ENCODE results near the gene TLCD3A. TPM values are rescaled to one million over a fixed set of nuclear protein-coding genes. Genes with fewer than 3 reads are reported as not detected.
"Not testable (repeated sequence)": the region's sequence is repeated elsewhere in the genome, so short reads cannot be mapped to it uniquely, and the experiment has no call there.

TLCD3A gene
- total RNA-seq, 1 donor from 2014 or later, result 25.8 TPM

- Histone ChIP-seq H3K36me3 (ENCODE audit: insufficient read depth, low read length) (peaks cover 17% of the 10 kb centered on the region), H3K4me1 (ENCODE audit: insufficient read depth, low read length) (peaks cover 4% of the 10 kb centered on the region), H3K4me3 (ENCODE audit: insufficient read depth, low read depth, low read length) (no peak overlapping the region), H3K79me2 (ENCODE audit: insufficient read depth, low read length) (peaks cover 36% of the 10 kb centered on the region), H3K9ac (ENCODE audit: low read length) (no peak overlapping the region), H3K27ac (ENCODE audit: low read depth, low read length) (no peak overlapping the region), H4K20me1 (ENCODE audit: insufficient read depth, low read length) (peaks cover 23% of the 10 kb centered on the region), H3K9me3 (ENCODE audit: insufficient read depth, low read depth, low read length) (no peaks in the 10 kb centered on the region), H3K4me2 (ENCODE audit: low read length) (no peak overlapping the region), H2AFZ (ENCODE audit: low read depth, low read length) (no peak overlapping the region), H3K27me3 (ENCODE audit: insufficient read depth, low read length) (no peaks in the 10 kb centered on the region)
- no peaks in the 10 kb centered on the region for H3K9me3 Mint-ChIP-seq (ENCODE audit: unreplicated experiment)
- TF ChIP-seq, protein P1, sequence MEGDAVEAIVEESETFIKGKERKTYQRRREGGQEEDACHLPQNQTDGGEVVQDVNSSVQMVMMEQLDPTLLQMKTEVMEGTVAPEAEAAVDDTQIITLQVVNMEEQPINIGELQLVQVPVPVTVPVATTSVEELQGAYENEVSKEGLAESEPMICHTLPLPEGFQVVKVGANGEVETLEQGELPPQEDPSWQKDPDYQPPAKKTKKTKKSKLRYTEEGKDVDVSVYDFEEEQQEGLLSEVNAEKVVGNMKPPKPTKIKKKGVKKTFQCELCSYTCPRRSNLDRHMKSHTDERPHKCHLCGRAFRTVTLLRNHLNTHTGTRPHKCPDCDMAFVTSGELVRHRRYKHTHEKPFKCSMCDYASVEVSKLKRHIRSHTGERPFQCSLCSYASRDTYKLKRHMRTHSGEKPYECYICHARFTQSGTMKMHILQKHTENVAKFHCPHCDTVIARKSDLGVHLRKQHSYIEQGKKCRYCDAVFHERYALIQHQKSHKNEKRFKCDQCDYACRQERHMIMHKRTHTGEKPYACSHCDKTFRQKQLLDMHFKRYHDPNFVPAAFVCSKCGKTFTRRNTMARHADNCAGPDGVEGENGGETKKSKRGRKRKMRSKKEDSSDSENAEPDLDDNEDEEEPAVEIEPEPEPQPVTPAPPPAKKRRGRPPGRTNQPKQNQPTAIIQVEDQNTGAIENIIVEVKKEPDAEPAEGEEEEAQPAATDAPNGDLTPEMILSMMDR (IDR thresholded peaks at IDR 0.05; ENCODE audit: insufficient read depth, low read depth, low read length), result no peak
- no peak for TF ChIP-seq EZH2 (IDR thresholded peaks at IDR 0.05; ENCODE audit: insufficient read depth, low read length)
- no peak overlapping the region for H3K27ac Mint-ChIP-seq (ENCODE audit: unreplicated experiment)
- peaks cover 19% of the 10 kb centered on the region for H3K4me1 Mint-ChIP-seq (ENCODE audit: low read depth, unreplicated experiment)
- no peak for DNase-seq (ENCODE audit: low read depth)
- H3K27me3 Mint-ChIP-seq (ENCODE audit: low read depth, unreplicated experiment), result no peaks in the 10 kb centered on the region
- H3K36me3 Mint-ChIP-seq (ENCODE audit: low read depth, unreplicated experiment), result peaks cover 11% of the 10 kb centered on the region
- no peak for FAIRE-seq
- no peak overlapping the region for H3K4me3 Mint-ChIP-seq (ENCODE audit: unreplicated experiment)
Observed at GRCh38 chr17:788551-788950, 56.2 kb downstream of the TLCD3A start.

DNA sequence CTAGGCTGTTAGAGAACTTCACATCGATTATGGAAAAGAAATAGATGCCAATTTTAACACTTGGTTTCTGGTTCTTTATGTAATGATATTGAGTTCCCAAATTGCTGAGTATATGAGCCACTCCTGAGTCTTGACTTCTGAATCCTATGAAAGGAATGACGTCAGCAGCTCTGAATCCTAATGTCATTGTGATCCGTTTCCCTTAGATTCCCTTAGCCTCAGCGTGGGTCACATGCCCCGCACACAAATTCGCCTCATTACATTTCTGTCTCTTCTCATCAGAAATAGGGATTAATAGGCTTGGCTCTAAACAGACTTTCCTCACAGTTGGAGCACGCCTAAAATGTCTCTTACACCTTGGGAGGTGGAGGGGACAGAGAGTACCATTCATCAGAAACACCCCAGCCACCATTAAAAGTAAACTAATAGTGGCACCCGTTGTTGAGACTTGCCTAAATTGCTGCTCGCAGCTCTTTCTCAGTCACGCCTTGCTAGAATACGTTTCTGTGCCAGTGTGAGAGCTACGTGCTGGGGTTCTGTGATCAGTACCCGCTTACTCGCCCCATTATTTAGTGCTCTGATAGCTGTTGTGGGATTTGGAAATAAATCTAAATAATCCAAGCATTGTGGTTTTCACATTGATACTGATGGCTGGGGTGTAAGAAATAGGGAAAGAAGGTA, 56.9 kb downstream of the TLCD3A start:
- Histone ChIP-seq H3K4me1 (ENCODE audit: insufficient read depth, low read length) (peaks cover 6% of the 10 kb centered on the region), H4K20me1 (ENCODE audit: insufficient read depth, low read length) (peaks cover 25% of the 10 kb centered on the region), H3K36me3 (ENCODE audit: insufficient read depth, low read length) (peaks cover 17% of the 10 kb centered on the region), H3K4me3 (ENCODE audit: insufficient read depth, low read depth, low read length) (no peak overlapping the region), H3K4me2 (ENCODE audit: low read length) (no peak overlapping the region), H3K9ac (ENCODE audit: low read length) (no peak overlapping the region), H3K27ac (ENCODE audit: low read depth, low read length) (no peak overlapping the region), H3K27me3 (ENCODE audit: insufficient read depth, low read length) (no peaks in the 10 kb centered on the region), H3K79me2 (ENCODE audit: insufficient read depth, low read length) (peaks cover 28% of the 10 kb centered on the region), H3K9me3 (ENCODE audit: insufficient read depth, low read depth, low read length) (no peaks in the 10 kb centered on the region), H2AFZ (ENCODE audit: low read depth, low read length) (no peak overlapping the region)
- H3K27ac Mint-ChIP-seq (ENCODE audit: unreplicated experiment), result no peak overlapping the region
- peaks cover 11% of the 10 kb centered on the region for H3K36me3 Mint-ChIP-seq (ENCODE audit: low read depth, unreplicated experiment)
- H3K4me3 Mint-ChIP-seq (ENCODE audit: unreplicated experiment), result no peak overlapping the region
- TF ChIP-seq, protein P1 (IDR thresholded peaks at IDR 0.05; ENCODE audit: insufficient read depth, low read depth, low read length), result no peak
- no peak for TF ChIP-seq EZH2 (IDR thresholded peaks at IDR 0.05; ENCODE audit: insufficient read depth, low read length)
- H3K4me1 Mint-ChIP-seq (ENCODE audit: low read depth, unreplicated experiment), result peaks cover 17% of the 10 kb centered on the region
- FAIRE-seq (no peak), DNase-seq (ENCODE audit: low read depth) (peak; percentile 14)
- no peaks in the 10 kb centered on the region for H3K27me3 Mint-ChIP-seq (ENCODE audit: low read depth, unreplicated experiment)
- H3K9me3 Mint-ChIP-seq (ENCODE audit: unreplicated experiment), result no peaks in the 10 kb centered on the region

DNA sequence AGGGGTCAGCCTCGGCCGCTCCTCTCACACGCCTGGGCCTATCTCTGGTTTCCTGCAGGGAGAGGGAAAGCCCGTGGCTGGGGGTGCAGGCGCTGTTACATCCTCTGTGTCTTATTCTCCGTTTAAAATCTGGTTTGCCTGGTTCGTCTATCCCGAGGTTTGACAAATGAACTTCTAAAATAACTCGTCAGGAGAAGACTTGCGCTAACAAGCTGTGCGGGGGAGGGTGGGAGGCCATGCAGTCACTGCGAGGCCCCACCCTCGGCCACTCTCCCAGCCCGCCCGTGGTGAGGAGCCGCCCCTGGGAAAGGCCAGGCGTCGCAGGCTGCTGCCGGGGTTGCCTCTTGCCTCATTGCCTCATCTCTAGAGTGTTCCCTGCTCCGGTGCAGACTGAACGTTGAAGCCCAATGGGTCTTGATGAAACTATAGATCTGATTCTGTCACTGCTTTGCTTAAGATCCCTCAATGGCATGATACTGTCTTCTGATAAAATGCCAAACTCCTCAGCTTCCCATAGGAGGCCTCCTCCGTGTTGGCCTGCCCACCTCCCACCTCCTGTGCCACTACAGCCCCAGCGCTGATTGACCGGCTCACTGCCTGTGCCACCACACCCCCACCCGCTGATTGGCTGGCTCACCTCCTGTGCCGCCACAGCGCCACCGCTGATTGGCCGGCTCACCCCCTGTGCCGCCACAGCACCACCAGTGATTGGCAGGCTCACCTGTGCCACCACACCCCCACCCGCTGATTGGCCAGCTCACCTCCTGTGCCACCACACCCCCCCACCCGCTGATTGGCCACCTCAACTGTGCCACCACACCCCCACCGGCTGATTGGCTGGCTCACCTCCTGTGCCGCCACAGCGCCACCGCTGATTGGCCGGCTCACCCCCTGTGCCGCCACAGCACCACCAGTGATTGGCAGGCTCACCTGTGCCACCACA, 57.8 kb downstream of the TLCD3A start:
- not testable (repeated sequence) for H3K4me2 ChIP-seq (ENCODE audit: low read length); H3K9ac ChIP-seq (ENCODE audit: low read length); H3K9me3 Mint-ChIP-seq (ENCODE audit: unreplicated experiment); H3K27me3 Mint-ChIP-seq (ENCODE audit: low read depth, unreplicated experiment); H3K4me3 ChIP-seq (ENCODE audit: insufficient read depth, low read depth, low read length); H3K9me3 ChIP-seq (ENCODE audit: insufficient read depth, low read depth, low read length); H2AFZ ChIP-seq (ENCODE audit: low read depth, low read length); H3K4me3 Mint-ChIP-seq (ENCODE audit: unreplicated experiment); H3K27ac ChIP-seq (ENCODE audit: low read depth, low read length); H3K27me3 ChIP-seq (ENCODE audit: insufficient read depth, low read length); FAIRE-seq; H3K27ac Mint-ChIP-seq (ENCODE audit: unreplicated experiment)
- Mint-ChIP-seq H3K36me3 (ENCODE audit: low read depth, unreplicated experiment) (peaks cover 13% of the 10 kb centered on the region), H3K4me1 (ENCODE audit: low read depth, unreplicated experiment) (peaks cover 16% of the 10 kb centered on the region)
- DNase-seq (ENCODE audit: low read depth), result peak; percentile 8
- Histone ChIP-seq H4K20me1 (ENCODE audit: insufficient read depth, low read length) (peaks cover 23% of the 10 kb centered on the region), H3K79me2 (ENCODE audit: insufficient read depth, low read length) (peaks cover 21% of the 10 kb centered on the region), H3K36me3 (ENCODE audit: insufficient read depth, low read length) (peaks cover 17% of the 10 kb centered on the region), H3K4me1 (ENCODE audit: insufficient read depth, low read length) (peaks cover 15% of the 10 kb centered on the region)

DNA sequence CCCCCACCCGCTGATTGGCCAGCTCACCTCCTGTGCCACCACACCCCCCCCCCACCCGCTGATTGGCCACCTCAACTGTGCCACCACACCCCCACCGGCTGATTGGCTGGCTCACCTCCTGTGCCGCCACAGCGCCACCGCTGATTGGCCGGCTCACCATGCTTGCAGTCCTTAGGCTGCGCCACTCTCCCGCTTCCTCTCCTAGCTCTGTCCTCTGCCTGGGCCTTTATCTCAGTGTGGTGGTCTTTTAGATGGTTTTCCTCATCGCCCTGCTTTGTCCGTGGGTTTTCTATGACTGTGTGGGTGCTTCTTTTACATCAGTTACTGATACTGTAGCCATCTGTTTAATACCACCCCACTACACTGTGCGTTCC, 58.5 kb downstream of the TLCD3A start:
- not testable (repeated sequence) for H3K27me3 Mint-ChIP-seq (ENCODE audit: low read depth, unreplicated experiment); H3K9ac ChIP-seq (ENCODE audit: low read length); DNase-seq (ENCODE audit: low read depth); H3K9me3 ChIP-seq (ENCODE audit: insufficient read depth, low read depth, low read length); H2AFZ ChIP-seq (ENCODE audit: low read depth, low read length); H3K9me3 Mint-ChIP-seq (ENCODE audit: unreplicated experiment); H3K4me3 Mint-ChIP-seq (ENCODE audit: unreplicated experiment); FAIRE-seq; H3K27ac ChIP-seq (ENCODE audit: low read depth, low read length); H3K4me3 ChIP-seq (ENCODE audit: insufficient read depth, low read depth, low read length); H3K27me3 ChIP-seq (ENCODE audit: insufficient read depth, low read length); H3K4me2 ChIP-seq (ENCODE audit: low read length)
- Histone ChIP-seq H3K36me3 (ENCODE audit: insufficient read depth, low read length) (peaks cover 17% of the 10 kb centered on the region), H4K20me1 (ENCODE audit: insufficient read depth, low read length) (peaks cover 23% of the 10 kb centered on the region), H3K4me1 (ENCODE audit: insufficient read depth, low read length) (peaks cover 16% of the 10 kb centered on the region), H3K79me2 (ENCODE audit: insufficient read depth, low read length) (peaks cover 14% of the 10 kb centered on the region)
- Mint-ChIP-seq H3K36me3 (ENCODE audit: low read depth, unreplicated experiment) (peaks cover 13% of the 10 kb centered on the region), H3K27ac (ENCODE audit: unreplicated experiment) (peak overlapping the region; percentile 20), H3K4me1 (ENCODE audit: low read depth, unreplicated experiment) (peaks cover 16% of the 10 kb centered on the region)
